H1 (cell line): ENCODE data around the gene TRAPPC3. TPM values are rescaled to one million over a fixed set of nuclear protein-coding genes. Genes with fewer than 3 reads are reported as not detected.
A peak's percentile ranks its signal among the peaks of the same experiment; 100 is the strongest.

ENCODE experiments used
- ASH2L ChIP-seq: fragments of 200-600, 300-600 bp; sonication (generic); IDR thresholded peaks from one replicate; pipeline ENCODE4 v1.7.1; 2017; ENCODE audit warnings: low read length
- ATF3 ChIP-seq: IDR thresholded peaks from 2 replicates; pipeline ENCODE4 v1.6.1; 2011; ENCODE audit warnings: low read depth, mild to moderate bottlenecking, low read length; ENCODE audit not compliant: insufficient read depth
- BCL11A ChIP-seq, 2 experiments: IDR thresholded peaks; one replicate each; pipeline ENCODE4 v1.6.1; 2011; ENCODE audit warnings: low read depth in 2 of 2, low read length in 2 of 2, mild to moderate bottlenecking in 2 of 2
- CHD1 ChIP-seq: IDR thresholded peaks from 2 replicates; pipeline ENCODE4 v1.6.1; 2012; ENCODE audit warnings: low read depth, low read length, improper control_type of control experiment
- E2F6 ChIP-seq: IDR thresholded peaks from 2 replicates; pipeline ENCODE4 v1.6.1; 2012; ENCODE audit warnings: inconsistent platforms
- EGR1 ChIP-seq: IDR thresholded peaks from 2 replicates; pipeline ENCODE4 v1.6.1; 2011; ENCODE audit warnings: low read depth, low read length, borderline replicate concordance
- EZH2 ChIP-seq: fragments of 200-600 bp; sonication (generic); IDR thresholded peaks from 2 replicates; pipeline ENCODE4 v1.7.1; 2012; ENCODE audit warnings: low read depth, mild to moderate bottlenecking, moderate library complexity, low read length, inconsistent platforms; ENCODE audit not compliant: severe bottlenecking
- GABPA ChIP-seq: IDR thresholded peaks from 2 replicates; pipeline ENCODE4 v1.6.1; 2011; ENCODE audit warnings: mild to moderate bottlenecking, low read length, moderate library complexity, borderline replicate concordance; ENCODE audit not compliant: insufficient read depth
- GTF2F1 ChIP-seq: IDR thresholded peaks from 2 replicates; pipeline ENCODE4 v1.6.1; 2012; ENCODE audit warnings: low read depth, low read length, improper control_type of control experiment, borderline replicate concordance
- HDAC6 ChIP-seq: IDR thresholded peaks from one replicate; pipeline ENCODE4 v1.7.1; 2012; ENCODE audit warnings: low read depth, mild to moderate bottlenecking, inconsistent platforms, low read length, moderate library complexity
- JUN ChIP-seq: IDR thresholded peaks from 2 replicates; pipeline ENCODE4 v1.6.1; 2011; ENCODE audit warnings: low read depth, mild to moderate bottlenecking, improper control_type of control experiment, low read length
- JUND ChIP-seq: IDR thresholded peaks from 2 replicates; pipeline ENCODE4 v1.6.1; 2011; ENCODE audit warnings: mild to moderate bottlenecking, improper control_type of control experiment, low read length
- KDM4A ChIP-seq: IDR thresholded peaks from one replicate; pipeline ENCODE4 v1.7.1; 2012; ENCODE audit warnings: low read depth, mild to moderate bottlenecking, moderate library complexity, low read length, inconsistent platforms; ENCODE audit not compliant: severe bottlenecking
- MAX ChIP-seq: IDR thresholded peaks from 2 replicates; pipeline ENCODE4 v1.6.1; 2012; ENCODE audit warnings: inconsistent platforms
- POLR2AphosphoS5 ChIP-seq: IDR thresholded peaks from 2 replicates; pipeline ENCODE4 v1.6.1; 2011; ENCODE audit warnings: low read depth, low read length
- RAD21 ChIP-seq, 2 experiments: IDR thresholded peaks in 1 of 2; conservative IDR thresholded peaks in 1 of 2; 2 replicates each; pipeline ENCODE4 v1.6.1; 2011; ENCODE audit warnings: low read depth in 2 of 2, low read length in 2 of 2, improper control_type of control experiment in 1 of 2, inconsistent platforms in 1 of 2, mild to moderate bottlenecking in 1 of 2, moderate library complexity in 1 of 2
- RFX5 ChIP-seq: IDR thresholded peaks from 2 replicates; pipeline ENCODE4 v1.6.1; 2011; ENCODE audit warnings: low read depth, low read length, improper control_type of control experiment, borderline replicate concordance
- SIN3A ChIP-seq, 2 experiments: IDR thresholded peaks in 1 of 2; conservative IDR thresholded peaks in 1 of 2; 2 replicates each; pipeline ENCODE4 v1.6.1; 2011 to 2012; ENCODE audit warnings: low read length in 2 of 2, improper control_type of control experiment in 1 of 2, low read depth in 1 of 2, mild to moderate bottlenecking in 1 of 2
- SIRT6 ChIP-seq: IDR thresholded peaks from one replicate; pipeline ENCODE4 v1.7.1; 2012; ENCODE audit warnings: low read length, inconsistent platforms
- SP1 ChIP-seq: IDR thresholded peaks from 2 replicates; pipeline ENCODE4 v1.6.1; 2011; ENCODE audit warnings: low read depth, low read length
- SRF ChIP-seq: IDR thresholded peaks from 2 replicates; pipeline ENCODE4 v1.6.1; 2011; ENCODE audit warnings: mild to moderate bottlenecking, low read depth, low read length, moderate library complexity
- YY1 ChIP-seq: IDR thresholded peaks from 2 replicates; pipeline ENCODE4 v1.6.1; 2011; ENCODE audit warnings: low read depth, mild to moderate bottlenecking, low read length
- polyA plus RNA-seq, 7 experiments: library from polyadenylated mRNA; depleted of rRNA in 3 of 7; stranded (reverse) in 5 of 7; unstranded in 2 of 7; fragments of >200 nt in 5 of 7; fragments of 200-250 nt in 2 of 7; gene quantifications; 1 replicate in 5 of 7; 2 replicates in 1 of 7; 4 replicates in 1 of 7; pipeline versions ENCODE4 v1.2.1 to v1.2.3, GENCODE V29; 2011 to 2013; ENCODE audit warnings: missing spikeins in 2 of 7, mixed read lengths in 2 of 7
- total RNA-seq: library from RNA; stranded (reverse); fragmentation: NEBNext Ultra II Directional; extraction: Animal tissue kit (Norgen Biotek cat#: 25700); gene quantifications from 2 replicates; pipeline ENCODE4 v1.2.1, GENCODE V29; 2021

TRAPPC3 gene
- total and polyA plus RNA-seq, 2 of the 8 experiments (the other 6 are each of a cell fraction or from before 2014, with no cell fraction given), result 47.8 to 51.0 TPM

GRCh38 chr1:36088577-36089392 lies 60.5 kb downstream of the TRAPPC3 start, which contains the start of gene ADPRS (continued):
- peak; percentile 85 for TF ChIP-seq KDM4A
- peak; percentile 97 for TF ChIP-seq YY1
- no peak for TF ChIP-seq RFX5
- peak; percentile 30 to 59; a peak in 3 of 4 replicates for TF ChIP-seq RAD21 (IDR thresholded peaks at IDR 0.05 in 1 of 2, conservative IDR thresholded peaks at IDR 0.05 in 1 of 2; ENCODE audit: low read depth in 2 of 2, low read length in 2 of 2)
- TF ChIP-seq SRF, result peak; percentile 70
- no peak for TF ChIP-seq GTF2F1
- peak; percentile 86 to 94; a peak in 3 of 4 replicates for TF ChIP-seq SIN3A (conservative IDR thresholded peaks at IDR 0.05 in 1 of 2, IDR thresholded peaks at IDR 0.05 in 1 of 2; ENCODE audit: low read depth in 1 of 2, low read length in 2 of 2)
- TF ChIP-seq ASH2L, result peak; percentile 99
- peak; percentile 98 for TF ChIP-seq GABPA
- no peak for TF ChIP-seq SIRT6
- peak; percentile 83 for TF ChIP-seq MAX
- TF ChIP-seq JUND, result no peak; the same call in 1 of the 2 replicates
- TF ChIP-seq EZH2, result no peak
- TF ChIP-seq EGR1, result peak; percentile 99
- no peak for TF ChIP-seq JUN
- no peak; the same call in 1 of the 2 replicates for TF ChIP-seq CHD1
- no peak for TF ChIP-seq HDAC6
- peak; percentile 55 for TF ChIP-seq ATF3
- TF ChIP-seq BCL11A (IDR thresholded peaks at IDR 0.05; ENCODE audit: low read depth in 2 of 2, low read length in 2 of 2), result no peak
- TF ChIP-seq SP1, result peak; percentile 69; the same call in 1 of the 2 replicates
- peak; percentile 97 for TF ChIP-seq POLR2AphosphoS5
- TF ChIP-seq E2F6, result peak; percentile 65
